Measurements from ENCODE around the gene MGAT4A.

Gene MGAT4A

DNA sequence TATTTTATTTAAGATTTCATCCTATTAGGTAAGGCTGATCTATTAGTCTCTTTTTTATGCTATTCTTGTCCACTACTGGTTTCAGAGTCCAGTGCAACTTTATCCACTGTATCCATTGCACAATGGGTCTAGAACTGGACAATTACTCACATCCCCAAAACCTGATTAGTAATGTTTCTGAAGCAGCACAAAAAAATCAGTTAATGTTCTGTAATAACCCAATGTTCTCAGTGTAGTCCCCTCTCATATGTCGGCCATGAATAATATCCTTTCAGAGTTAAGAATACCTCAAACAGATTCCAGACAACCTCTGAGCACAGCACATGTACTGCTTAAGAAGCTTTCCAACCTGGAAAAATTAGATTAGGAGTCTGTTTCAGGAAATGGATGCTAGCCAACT, 29.7 kb downstream of the MGAT4A start:
- TF ChIP-seq, protein P1, sequence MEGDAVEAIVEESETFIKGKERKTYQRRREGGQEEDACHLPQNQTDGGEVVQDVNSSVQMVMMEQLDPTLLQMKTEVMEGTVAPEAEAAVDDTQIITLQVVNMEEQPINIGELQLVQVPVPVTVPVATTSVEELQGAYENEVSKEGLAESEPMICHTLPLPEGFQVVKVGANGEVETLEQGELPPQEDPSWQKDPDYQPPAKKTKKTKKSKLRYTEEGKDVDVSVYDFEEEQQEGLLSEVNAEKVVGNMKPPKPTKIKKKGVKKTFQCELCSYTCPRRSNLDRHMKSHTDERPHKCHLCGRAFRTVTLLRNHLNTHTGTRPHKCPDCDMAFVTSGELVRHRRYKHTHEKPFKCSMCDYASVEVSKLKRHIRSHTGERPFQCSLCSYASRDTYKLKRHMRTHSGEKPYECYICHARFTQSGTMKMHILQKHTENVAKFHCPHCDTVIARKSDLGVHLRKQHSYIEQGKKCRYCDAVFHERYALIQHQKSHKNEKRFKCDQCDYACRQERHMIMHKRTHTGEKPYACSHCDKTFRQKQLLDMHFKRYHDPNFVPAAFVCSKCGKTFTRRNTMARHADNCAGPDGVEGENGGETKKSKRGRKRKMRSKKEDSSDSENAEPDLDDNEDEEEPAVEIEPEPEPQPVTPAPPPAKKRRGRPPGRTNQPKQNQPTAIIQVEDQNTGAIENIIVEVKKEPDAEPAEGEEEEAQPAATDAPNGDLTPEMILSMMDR (IDR thresholded peaks at IDR 0.05; ENCODE audit: insufficient read depth, low read depth, low read length, missing control alignments): no peak
- no peak overlapping the region for H3K4me3 ChIP-seq (ENCODE audit: low read depth, low read length)

DNA sequence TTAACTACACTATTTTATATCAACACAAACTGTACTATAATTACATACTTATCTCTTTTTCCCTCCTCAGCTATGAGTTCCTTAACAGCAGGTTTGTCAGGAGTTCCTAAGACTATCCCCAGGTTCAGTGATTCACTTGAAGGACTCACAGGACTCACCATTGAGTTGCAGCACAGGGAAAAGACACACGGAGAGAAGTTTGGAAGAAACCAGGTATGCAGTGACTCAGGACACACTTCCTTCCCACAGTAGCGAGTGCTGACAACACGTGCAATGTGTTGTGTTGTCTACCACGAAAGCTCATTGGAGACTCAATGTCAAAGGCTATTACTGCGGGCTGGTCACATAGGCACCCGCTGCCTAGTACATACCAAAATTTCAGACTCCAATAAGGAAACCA, 32.0 kb downstream of the MGAT4A start:
- TF ChIP-seq, protein P1 (IDR thresholded peaks at IDR 0.05; ENCODE audit: insufficient read depth, low read depth, low read length, missing control alignments): no peak
- DNase-seq (ENCODE audit: low read depth): no peak
- no peak overlapping the region for H3K4me3 ChIP-seq (ENCODE audit: low read depth, low read length)

More for the DNA sequence above, 29.7 kb downstream of the MGAT4A start:
- DNase-seq (ENCODE audit: low read depth): no peak

DNA sequence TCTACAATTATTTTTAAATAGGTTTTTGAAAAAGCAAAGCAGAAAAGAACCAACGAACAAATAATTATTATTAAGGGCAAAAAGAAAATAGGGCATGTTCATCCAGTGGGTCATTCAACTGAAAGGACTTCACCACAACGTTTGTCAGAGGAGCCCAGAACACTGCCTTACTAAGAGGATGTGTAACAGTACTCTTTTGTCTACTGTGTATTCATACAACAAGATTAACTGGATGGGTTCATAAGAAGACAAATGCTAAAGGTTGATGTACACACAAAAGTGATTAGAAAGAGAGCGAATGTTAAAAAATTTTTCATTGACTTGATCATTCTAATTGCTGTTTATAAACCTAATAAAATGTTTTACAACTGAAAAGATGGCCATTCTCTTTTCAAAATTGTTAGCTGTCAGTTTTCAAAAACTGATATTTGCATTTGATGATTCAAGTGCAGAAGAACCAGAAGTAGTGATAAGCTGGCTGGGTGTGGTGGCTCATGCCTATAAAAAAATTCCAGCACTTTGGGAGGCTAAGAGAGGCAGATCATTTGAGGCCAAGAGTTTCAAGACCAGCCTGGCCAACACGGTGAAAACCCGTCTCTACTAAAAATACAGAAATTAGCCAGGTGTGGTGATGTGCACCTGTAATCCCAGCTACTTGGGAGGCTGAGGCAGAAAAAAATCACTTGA, 33.1 kb downstream of the MGAT4A start:
- TF ChIP-seq, protein P1 (IDR thresholded peaks at IDR 0.05; ENCODE audit: insufficient read depth, low read depth, low read length, missing control alignments): no peak
- H3K4me3 ChIP-seq (ENCODE audit: low read depth, low read length): no peak overlapping the region
- DNase-seq (ENCODE audit: low read depth): no peak

DNA sequence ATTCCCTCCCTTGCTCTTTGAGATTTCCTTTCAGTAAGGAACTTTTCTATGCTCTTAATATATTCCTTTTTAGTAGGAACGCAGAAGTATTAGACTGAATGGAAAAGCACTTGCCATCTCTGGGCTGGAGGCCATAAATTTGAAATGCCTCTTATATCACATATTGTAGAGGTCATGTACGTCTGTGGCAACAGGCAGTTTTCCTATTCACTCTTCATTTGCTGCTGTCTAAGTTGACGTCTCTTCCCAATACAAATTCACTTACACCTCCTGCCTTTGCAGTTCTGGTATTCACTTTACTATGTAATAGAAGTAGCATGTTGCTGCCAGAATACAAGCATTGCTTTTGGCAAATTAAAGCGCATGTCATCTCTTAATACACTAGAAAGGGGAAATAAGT, 34.7 kb downstream of the MGAT4A start:
- no peak overlapping the region for H3K4me3 ChIP-seq (ENCODE audit: low read depth, low read length)
- TF ChIP-seq, protein P1 (IDR thresholded peaks at IDR 0.05; ENCODE audit: insufficient read depth, low read depth, low read length, missing control alignments): no peak
- DNase-seq (ENCODE audit: low read depth): no peak

DNA sequence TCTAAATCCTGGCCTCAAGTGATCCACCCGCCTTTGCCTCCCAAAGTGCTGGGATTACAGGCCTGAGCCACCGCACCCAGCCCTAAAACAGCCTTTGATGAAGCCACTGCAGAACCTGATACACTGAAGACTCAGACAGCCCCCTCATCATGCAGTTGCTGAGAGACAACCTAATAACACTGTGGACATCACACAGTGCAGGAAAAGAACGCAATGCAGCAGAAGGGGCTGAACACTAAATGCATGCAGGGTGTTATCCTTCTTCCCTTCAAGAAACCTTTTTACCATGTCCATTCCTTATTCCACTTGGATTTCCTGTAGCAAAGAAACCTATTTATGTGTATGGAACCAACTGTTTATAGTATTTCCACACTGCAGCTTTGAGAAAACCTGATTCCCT, 35.7 kb downstream of the MGAT4A start:
- no peak for DNase-seq (ENCODE audit: low read depth)
- H3K4me3 ChIP-seq (ENCODE audit: low read depth, low read length): no peak overlapping the region
- TF ChIP-seq, protein P1 (IDR thresholded peaks at IDR 0.05; ENCODE audit: insufficient read depth, low read depth, low read length, missing control alignments): no peak

DNA sequence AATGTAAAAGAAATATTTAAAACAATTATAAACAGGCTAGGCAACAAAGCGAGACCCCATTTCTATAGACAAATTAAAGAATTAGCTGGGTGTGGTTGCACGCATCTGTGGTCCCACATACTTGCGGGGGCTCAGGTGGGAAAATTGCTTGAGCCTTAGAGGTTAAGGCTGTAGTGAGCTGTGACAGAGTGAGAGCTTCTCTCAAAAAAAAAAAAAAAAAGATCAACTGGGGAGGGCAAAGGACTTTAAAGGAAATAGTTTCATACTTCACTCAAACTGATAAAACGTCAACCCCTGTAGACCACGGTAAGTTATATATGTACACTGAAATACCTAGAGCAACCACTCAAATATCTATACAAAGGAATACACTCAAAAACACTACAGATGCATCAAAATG, 37.5 kb downstream of the MGAT4A start:
- no peak for DNase-seq (ENCODE audit: low read depth)
- no peak overlapping the region for H3K4me3 ChIP-seq (ENCODE audit: low read depth, low read length)
- TF ChIP-seq, protein P1 (IDR thresholded peaks at IDR 0.05; ENCODE audit: insufficient read depth, low read depth, low read length, missing control alignments): no peak

Measured in GM12865 (cell line).